ENCODE measurements around the gene SP4.

DNA sequence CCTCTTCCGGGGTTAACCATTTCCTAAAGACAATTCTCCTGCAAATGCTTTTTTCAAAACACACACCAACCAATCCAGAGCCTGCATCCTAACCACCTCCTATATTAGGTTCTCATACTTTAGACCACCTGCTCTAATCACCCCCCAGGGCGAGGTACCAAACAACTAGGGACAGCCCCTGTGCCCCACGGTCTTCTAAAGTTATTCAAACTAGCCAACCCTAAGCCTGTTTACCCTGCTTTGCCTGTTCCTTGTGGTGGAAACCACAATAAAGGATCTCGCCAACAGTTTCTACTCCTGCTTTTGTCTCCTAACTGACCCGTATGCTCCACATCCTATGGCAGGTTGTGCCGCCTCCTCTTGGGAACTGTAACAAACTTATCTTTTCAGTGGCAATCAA is 21.1 kb downstream of the SP4 start:
- TF ChIP-seq CTCF (conservative IDR thresholded peaks at IDR 0.05) (no peak), EZH2 (IDR thresholded peaks at IDR 0.05; ENCODE audit: low read depth) (no peak)

Measured in PC-9 (cell line).